ENCODE measurements around the gene CSF2.

CSF2 gene

DNA sequence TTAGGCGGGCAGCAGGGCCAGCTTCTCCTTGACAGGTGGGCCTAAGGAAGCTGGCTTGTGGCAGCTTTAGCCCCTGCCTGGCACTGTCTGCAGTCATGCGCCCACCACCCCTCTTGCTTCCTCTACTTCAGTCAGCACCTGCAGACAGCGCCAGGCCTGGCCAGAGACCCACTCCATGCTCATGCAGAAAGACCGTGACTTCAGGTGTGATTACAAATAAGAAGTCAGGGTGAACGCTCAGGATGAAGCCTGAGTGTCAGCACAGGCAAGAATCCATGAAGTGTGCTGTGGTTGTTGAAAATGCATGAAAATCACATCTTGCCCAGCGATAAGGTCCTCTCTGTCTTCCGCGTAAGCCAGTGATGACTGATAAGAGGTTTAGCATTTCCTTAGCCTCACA is 3.4 kb downstream of the CSF2 start:
- H3K4me3 ChIP-seq (ENCODE audit: control insufficient read depth, low read depth, low read length): no peak overlapping the region
- no peak for DNase-seq (ENCODE audit: low read depth)
- TF ChIP-seq CTCF (conservative IDR thresholded peaks at IDR 0.05; ENCODE audit: control insufficient read depth, insufficient read depth, low read depth, low read length): no peak

- H3K4me3 ChIP-seq (ENCODE audit: control insufficient read depth, low read depth, low read length): no peak overlapping the region
- TF ChIP-seq CTCF (conservative IDR thresholded peaks at IDR 0.05; ENCODE audit: control insufficient read depth, insufficient read depth, low read depth, low read length): no peak
- no peak for DNase-seq (ENCODE audit: low read depth)
These were observed 5.5 kb downstream of the CSF2 start for GRCh38 chr5:132079081-132079480.

DNA sequence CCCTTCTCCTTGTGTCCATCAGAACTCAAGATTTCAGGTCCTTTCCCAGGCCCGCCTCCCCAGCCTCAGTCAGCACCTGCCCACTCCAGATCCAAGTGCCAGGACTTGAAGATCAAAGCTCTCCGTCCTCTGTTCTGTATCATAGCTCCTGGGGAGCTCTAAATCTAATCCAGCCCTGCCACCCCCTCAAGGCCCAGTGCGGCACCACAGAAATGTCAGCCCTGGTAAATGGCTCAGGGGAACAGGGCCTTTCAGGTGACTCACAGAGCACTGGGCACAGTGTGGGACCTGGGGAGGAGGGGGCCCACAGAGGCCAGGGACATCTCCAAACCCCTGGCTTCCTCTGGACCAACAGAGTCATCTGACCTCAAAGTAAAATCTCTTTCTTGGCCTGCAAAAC is 6.0 kb downstream of the CSF2 start:
- DNase-seq (ENCODE audit: low read depth): no peak
- no peak overlapping the region for H3K4me3 ChIP-seq (ENCODE audit: control insufficient read depth, low read depth, low read length)
- no peak for TF ChIP-seq CTCF (conservative IDR thresholded peaks at IDR 0.05; ENCODE audit: control insufficient read depth, insufficient read depth, low read depth, low read length)

DNA sequence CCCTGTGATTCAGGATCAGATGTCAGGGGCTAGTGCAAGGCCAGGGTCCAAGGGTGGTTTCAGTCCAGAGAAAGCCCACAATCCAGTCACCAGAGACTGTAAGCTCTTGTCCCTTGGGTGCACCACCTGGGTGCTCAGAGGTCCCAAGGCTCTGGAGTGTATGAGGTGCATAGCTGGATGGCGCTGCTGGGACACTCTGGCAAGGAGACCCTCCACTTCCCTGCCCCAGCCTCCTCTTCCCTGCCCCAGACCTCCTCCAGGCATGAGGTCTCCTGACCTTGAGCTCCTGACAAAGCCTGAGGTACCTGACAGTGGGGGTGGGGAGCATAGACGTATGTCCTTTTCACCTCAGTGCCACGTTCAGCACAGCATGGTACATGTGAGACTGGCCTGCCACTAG is 7.0 kb downstream of the CSF2 start:
- no peak for DNase-seq (ENCODE audit: low read depth)
- H3K4me3 ChIP-seq (ENCODE audit: control insufficient read depth, low read depth, low read length): no peak overlapping the region
- no peak for TF ChIP-seq CTCF (conservative IDR thresholded peaks at IDR 0.05; ENCODE audit: control insufficient read depth, insufficient read depth, low read depth, low read length)

GRCh38 chr5:132081458-132081857 is 7.9 kb downstream of the CSF2 start:
- H3K4me3 ChIP-seq (ENCODE audit: control insufficient read depth, low read depth, low read length): no peak overlapping the region
- TF ChIP-seq CTCF (conservative IDR thresholded peaks at IDR 0.05; ENCODE audit: control insufficient read depth, insufficient read depth, low read depth, low read length): no peak

DNA sequence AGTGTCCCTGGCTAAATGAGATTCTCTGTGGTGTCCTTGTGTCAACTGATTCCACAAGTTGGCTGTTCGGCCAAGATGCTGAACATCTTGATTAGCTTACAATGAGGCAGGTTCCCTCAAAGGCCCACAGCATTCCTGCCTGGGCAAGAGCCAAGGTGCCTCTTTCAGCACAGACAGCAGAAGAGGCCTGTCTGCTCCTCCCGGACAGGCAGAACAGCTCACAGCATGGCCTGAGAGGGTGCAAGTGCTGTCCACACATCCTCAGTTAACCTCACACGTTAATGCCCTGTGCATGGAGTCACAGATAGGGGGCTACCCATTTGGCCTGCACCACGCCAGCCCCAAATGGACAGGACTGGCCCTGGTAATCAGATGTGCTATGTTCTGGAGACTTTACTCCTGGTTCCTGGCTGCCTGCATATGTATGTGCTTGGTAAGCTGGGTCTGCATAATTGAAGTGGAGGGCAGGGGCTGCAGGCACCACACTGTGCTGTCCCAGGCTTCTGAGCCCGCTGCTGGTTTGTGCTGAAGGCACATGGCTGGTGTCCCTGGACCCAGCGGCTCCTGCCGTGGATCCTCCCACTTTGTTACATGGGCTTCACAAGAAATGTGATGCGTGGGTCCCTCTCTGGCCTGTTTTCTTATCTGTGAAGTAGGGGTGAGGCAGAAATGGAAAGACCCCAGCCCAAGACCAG is 8.9 kb downstream of the CSF2 start:
- DNase-seq (ENCODE audit: low read depth): no peak
- no peak for TF ChIP-seq CTCF (conservative IDR thresholded peaks at IDR 0.05; ENCODE audit: control insufficient read depth, insufficient read depth, low read depth, low read length)
- no peak overlapping the region for H3K4me3 ChIP-seq (ENCODE audit: control insufficient read depth, low read depth, low read length)

More at GRCh38 chr5:132081458-132081857, 7.9 kb downstream of the CSF2 start:
- DNase-seq (ENCODE audit: low read depth): no peak
